Thyroid gland (tissue), 4 donors: ENCODE results near the gene IFIT1.

Experiments used
- CTCF ChIP-seq, 6 experiments: fragments of 200-600 bp in 3 of 6; fragments of 450-650 bp in 3 of 6; sonication (generic) in 3 of 6; IDR thresholded peaks; one replicate each; pipeline ENCODE4 v1.5.1; 2016 to 2019; ENCODE audit warnings: antibody characterized with exemption in 6 of 6, mild to moderate bottlenecking in 2 of 6, inconsistent platforms in 1 of 6, moderate library complexity in 1 of 6
- POLR2A ChIP-seq, 2 donors: fragments of 450-650 bp; IDR thresholded peaks; one replicate each; pipeline ENCODE4 v1.6.1; 2017; ENCODE audit warnings: antibody characterized with exemption in 2 of 2, mild to moderate bottlenecking in 2 of 2, moderate library complexity in 1 of 2

- no peak for TF ChIP-seq CTCF (IDR thresholded peaks at IDR 0.05)
- peak in 1 of 2 donors; percentile 7 for TF ChIP-seq POLR2A (IDR thresholded peaks at IDR 0.05)
These were observed 551 bp downstream of the IFIT1 start for GRCh38 chr10:89392974-89393373.
